Keratinocyte (primary cell): ENCODE results near the gene LHFPL3. TPM values are rescaled to one million over a fixed set of nuclear protein-coding genes. Genes with fewer than 3 reads are reported as not detected.

Experiments
- DNase-seq: peaks from one replicate; pipeline ENCODE4 v3.0.0-alpha.2; 2011; ENCODE audit warnings: low read depth, missing footprints, low spot score
- FAIRE-seq: peaks from 2 replicates; lab custom pipeline; 2011; peaks lifted over from hg19 to GRCh38; lab: Jason Lieb, UNC
- H2AFZ ChIP-seq: 2 replicates; pipeline ENCODE4 v1.6.0; 2012; ENCODE audit warnings: low read length, control low read depth, inconsistent platforms; ENCODE audit not compliant: control insufficient read depth
- H3K27ac ChIP-seq: 2 replicates; pipeline ENCODE4 v1.5.1; 2011; ENCODE audit warnings: low read length; ENCODE audit not compliant: control insufficient read depth, insufficient read depth
- H3K27me3 ChIP-seq: 3 replicates; pipeline ENCODE4 v1.6.0; 2011; ENCODE audit warnings: low read length; ENCODE audit not compliant: control insufficient read depth, insufficient read depth; ENCODE audit errors: extremely low read depth
- H3K36me3 ChIP-seq, 2 experiments: 2 replicates in 1 of 2; 3 replicates in 1 of 2; pipeline ENCODE4 v1.5.1; 2011; ENCODE audit warnings: low read length in 2 of 2, mild to moderate bottlenecking in 1 of 2; ENCODE audit not compliant: control insufficient read depth in 2 of 2, insufficient read depth in 2 of 2; ENCODE audit errors: extremely low read depth in 1 of 2
- H3K4me1 ChIP-seq: 3 replicates; pipeline ENCODE4 v1.5.1; 2011; ENCODE audit warnings: low read length; ENCODE audit not compliant: control insufficient read depth, insufficient read depth; ENCODE audit errors: extremely low read depth
- H3K4me2 ChIP-seq: 3 replicates; pipeline ENCODE4 v1.6.0; 2011; ENCODE audit warnings: low read depth, low read length; ENCODE audit not compliant: control insufficient read depth, insufficient read depth; ENCODE audit errors: extremely low read depth
- H3K4me3 ChIP-seq, 3 experiments: fragments of 200-600 bp in 1 of 3; sonication (generic) in 1 of 3; 2 replicates in 2 of 3; 3 replicates in 1 of 3; pipeline ENCODE4 v1.5.1; 2011 to 2016; ENCODE audit warnings: low read length in 3 of 3, mild to moderate bottlenecking in 3 of 3, control low read depth in 2 of 3, inconsistent platforms in 1 of 3, low read depth in 1 of 3, mixed read lengths in 1 of 3, mixed run types in 1 of 3, moderate library complexity in 1 of 3; ENCODE audit not compliant: control insufficient read depth in 2 of 3, insufficient read depth in 2 of 3; ENCODE audit errors: extremely low read depth in 1 of 3
- H3K79me2 ChIP-seq: 2 replicates; pipeline ENCODE4 v1.6.0; 2012; ENCODE audit warnings: low read length; ENCODE audit not compliant: control insufficient read depth, insufficient read depth
- H3K9ac ChIP-seq: 3 replicates; pipeline ENCODE4 v1.6.0; 2011; ENCODE audit warnings: low read length; ENCODE audit not compliant: control insufficient read depth, insufficient read depth; ENCODE audit errors: extremely low read depth
- H3K9me1 ChIP-seq: 3 replicates; pipeline ENCODE4 v1.6.0; 2011; ENCODE audit warnings: low read length; ENCODE audit not compliant: control insufficient read depth, insufficient read depth; ENCODE audit errors: extremely low read depth
- H3K9me3 ChIP-seq: 2 replicates; pipeline ENCODE4 v1.5.1; 2012; ENCODE audit warnings: low read depth, low read length; ENCODE audit not compliant: control insufficient read depth
- H4K20me1 ChIP-seq: 3 replicates; pipeline ENCODE4 v1.6.0; 2011; ENCODE audit warnings: low read length; ENCODE audit not compliant: control insufficient read depth, insufficient read depth; ENCODE audit errors: extremely low read depth
- EZH2 ChIP-seq: IDR thresholded peaks from one replicate; pipeline ENCODE4 v1.6.1; 2012; ENCODE audit warnings: inconsistent platforms, mild to moderate bottlenecking, low read length, moderate library complexity
- dilution Hi-C: fragments of 300-500 bp; cut with MboI; formaldehyde crosslinking; loops from one replicate; pipeline ENCODE4 v1.7.0; 2020; ENCODE audit warnings: low sequenced_read_pairs; ENCODE audit not compliant: extremely low pct_ligation_motif_present
- polyA plus RNA-seq, 5 experiments: library from polyadenylated mRNA; depleted of rRNA in 3 of 5; stranded (reverse) in 3 of 5; stranded (forward) in 1 of 5; unstranded in 1 of 5; fragments of >200 nt; gene quantifications; 1 replicate in 1 of 5; 2 replicates in 3 of 5; 3 replicates in 1 of 5; pipeline versions ENCODE4 v1.2.1 to v1.2.3, GENCODE V29; 2011 to 2012; ENCODE audit warnings: missing spikeins in 2 of 5, low read depth in 1 of 5, low replicate concordance in 1 of 5
- TF ChIP-seq, protein P1 (sequence below), 3 experiments: IDR thresholded peaks in 1 of 3; conservative IDR thresholded peaks in 1 of 3; optimal IDR thresholded peaks in 1 of 3; 2 replicates in 2 of 3; 3 replicates in 1 of 3; pipeline versions ENCODE3 to v1.5.1; 2011; ENCODE audit warnings: low read length in 3 of 3, mild to moderate bottlenecking in 3 of 3, moderate library complexity in 2 of 3, control low read depth in 1 of 3, inconsistent platforms in 1 of 3; ENCODE audit not compliant: insufficient read depth in 2 of 3; ENCODE audit errors: extremely low read depth in 1 of 3

Gene LHFPL3
- polyA plus RNA-seq, 1 donor (not counting 4 experiments of a cell fraction or from before 2014, with no cell fraction given), result not detected

DNA sequence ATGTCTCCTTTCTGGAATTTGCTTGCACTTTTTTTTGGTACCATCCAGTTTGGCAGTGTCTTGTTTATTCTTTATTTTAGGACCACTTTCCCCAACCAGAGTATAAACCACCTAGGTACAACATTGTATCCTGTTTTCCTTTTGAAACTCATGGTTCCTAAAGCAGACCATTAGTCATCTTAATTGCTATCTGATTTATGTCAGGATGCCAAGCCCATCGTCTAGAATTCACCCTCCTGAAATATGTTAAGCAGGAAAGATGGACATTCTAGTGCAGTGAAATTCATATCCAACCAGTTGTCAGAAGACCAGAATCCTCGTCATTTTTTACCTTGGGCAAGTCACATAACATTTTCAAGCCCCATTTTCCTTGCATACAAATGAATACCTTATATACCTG is 462.0 kb downstream of the LHFPL3 start:
- H3K27me3 ChIP-seq, result no peaks in the 10 kb centered on the region
- no peak for DNase-seq
- no peaks in the 10 kb centered on the region for H3K4me1 ChIP-seq
- TF ChIP-seq EZH2, result no peak
- TF ChIP-seq, protein P1, sequence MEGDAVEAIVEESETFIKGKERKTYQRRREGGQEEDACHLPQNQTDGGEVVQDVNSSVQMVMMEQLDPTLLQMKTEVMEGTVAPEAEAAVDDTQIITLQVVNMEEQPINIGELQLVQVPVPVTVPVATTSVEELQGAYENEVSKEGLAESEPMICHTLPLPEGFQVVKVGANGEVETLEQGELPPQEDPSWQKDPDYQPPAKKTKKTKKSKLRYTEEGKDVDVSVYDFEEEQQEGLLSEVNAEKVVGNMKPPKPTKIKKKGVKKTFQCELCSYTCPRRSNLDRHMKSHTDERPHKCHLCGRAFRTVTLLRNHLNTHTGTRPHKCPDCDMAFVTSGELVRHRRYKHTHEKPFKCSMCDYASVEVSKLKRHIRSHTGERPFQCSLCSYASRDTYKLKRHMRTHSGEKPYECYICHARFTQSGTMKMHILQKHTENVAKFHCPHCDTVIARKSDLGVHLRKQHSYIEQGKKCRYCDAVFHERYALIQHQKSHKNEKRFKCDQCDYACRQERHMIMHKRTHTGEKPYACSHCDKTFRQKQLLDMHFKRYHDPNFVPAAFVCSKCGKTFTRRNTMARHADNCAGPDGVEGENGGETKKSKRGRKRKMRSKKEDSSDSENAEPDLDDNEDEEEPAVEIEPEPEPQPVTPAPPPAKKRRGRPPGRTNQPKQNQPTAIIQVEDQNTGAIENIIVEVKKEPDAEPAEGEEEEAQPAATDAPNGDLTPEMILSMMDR (optimal IDR thresholded peaks at IDR 0.05 in 1 of 3, IDR thresholded peaks at IDR 0.05 in 1 of 3, conservative IDR thresholded peaks at IDR 0.05 in 1 of 3; ENCODE audit: extremely low read depth in 1 of 3, insufficient read depth in 2 of 3, low read length in 3 of 3), result no peak
- H3K9me3 ChIP-seq, result no peaks in the 10 kb centered on the region
- H3K9me1 ChIP-seq, result no peaks in the 10 kb centered on the region
- H2AFZ ChIP-seq, result no peak overlapping the region
- dilution Hi-C loops, result no loop called here
- H3K9ac ChIP-seq, result no peak overlapping the region
- H3K27ac ChIP-seq, result no peak overlapping the region
- no peak overlapping the region for H3K4me3 ChIP-seq
- no peaks in the 10 kb centered on the region for H3K79me2 ChIP-seq
- no peaks in the 10 kb centered on the region for H4K20me1 ChIP-seq
- FAIRE-seq, result no peak
- H3K36me3 ChIP-seq, result no peaks in the 10 kb centered on the region
- no peak overlapping the region for H3K4me2 ChIP-seq

DNA sequence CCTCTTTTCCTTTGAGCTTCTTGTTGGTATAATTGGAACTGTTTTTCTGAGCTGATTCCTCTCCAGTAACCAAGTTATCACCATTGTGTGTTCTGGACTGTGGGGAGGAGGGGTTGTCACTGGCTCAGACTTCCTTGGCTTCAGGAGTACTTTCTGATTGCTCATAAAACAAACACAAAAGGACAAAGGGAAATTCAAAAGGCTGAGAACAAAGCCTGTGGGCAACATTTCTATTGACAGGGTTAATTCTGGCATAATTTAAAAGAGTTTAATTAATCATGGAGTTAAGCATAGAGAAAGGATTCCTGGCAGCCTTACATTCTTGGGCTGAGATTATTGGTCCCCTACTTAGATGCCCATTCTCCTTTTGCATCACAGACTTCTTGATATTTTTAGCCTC is 462.7 kb downstream of the LHFPL3 start:
- no peaks in the 10 kb centered on the region for H3K79me2 ChIP-seq
- H3K9me3 ChIP-seq, result no peaks in the 10 kb centered on the region
- H3K4me1 ChIP-seq, result no peaks in the 10 kb centered on the region
- H3K4me2 ChIP-seq, result no peak overlapping the region
- dilution Hi-C loops, result no loop called here
- no peak overlapping the region for H3K4me3 ChIP-seq
- no peak for FAIRE-seq
- no peak overlapping the region for H3K27ac ChIP-seq
- no peaks in the 10 kb centered on the region for H3K9me1 ChIP-seq
- H4K20me1 ChIP-seq, result no peaks in the 10 kb centered on the region
- H2AFZ ChIP-seq, result no peak overlapping the region
- DNase-seq, result no peak
- no peaks in the 10 kb centered on the region for H3K27me3 ChIP-seq
- H3K36me3 ChIP-seq, result no peaks in the 10 kb centered on the region
- no peak overlapping the region for H3K9ac ChIP-seq
- TF ChIP-seq, protein P1 (optimal IDR thresholded peaks at IDR 0.05 in 1 of 3, IDR thresholded peaks at IDR 0.05 in 1 of 3, conservative IDR thresholded peaks at IDR 0.05 in 1 of 3; ENCODE audit: extremely low read depth in 1 of 3, insufficient read depth in 2 of 3, low read length in 3 of 3), result no peak
- TF ChIP-seq EZH2, result no peak
